HG03442 (cell line): ENCODE results near the gene SCGB1A1.

ENCODE experiments used
- ATAC-seq: cut with Tn5 transposase; IDR thresholded peaks from one replicate; pipeline ENCODE4 v1.9.1; 2021; ENCODE audit warnings: mild to moderate bottlenecking, moderate library complexity; ENCODE audit not compliant: unreplicated experiment

The SCGB1A1 gene

DNA sequence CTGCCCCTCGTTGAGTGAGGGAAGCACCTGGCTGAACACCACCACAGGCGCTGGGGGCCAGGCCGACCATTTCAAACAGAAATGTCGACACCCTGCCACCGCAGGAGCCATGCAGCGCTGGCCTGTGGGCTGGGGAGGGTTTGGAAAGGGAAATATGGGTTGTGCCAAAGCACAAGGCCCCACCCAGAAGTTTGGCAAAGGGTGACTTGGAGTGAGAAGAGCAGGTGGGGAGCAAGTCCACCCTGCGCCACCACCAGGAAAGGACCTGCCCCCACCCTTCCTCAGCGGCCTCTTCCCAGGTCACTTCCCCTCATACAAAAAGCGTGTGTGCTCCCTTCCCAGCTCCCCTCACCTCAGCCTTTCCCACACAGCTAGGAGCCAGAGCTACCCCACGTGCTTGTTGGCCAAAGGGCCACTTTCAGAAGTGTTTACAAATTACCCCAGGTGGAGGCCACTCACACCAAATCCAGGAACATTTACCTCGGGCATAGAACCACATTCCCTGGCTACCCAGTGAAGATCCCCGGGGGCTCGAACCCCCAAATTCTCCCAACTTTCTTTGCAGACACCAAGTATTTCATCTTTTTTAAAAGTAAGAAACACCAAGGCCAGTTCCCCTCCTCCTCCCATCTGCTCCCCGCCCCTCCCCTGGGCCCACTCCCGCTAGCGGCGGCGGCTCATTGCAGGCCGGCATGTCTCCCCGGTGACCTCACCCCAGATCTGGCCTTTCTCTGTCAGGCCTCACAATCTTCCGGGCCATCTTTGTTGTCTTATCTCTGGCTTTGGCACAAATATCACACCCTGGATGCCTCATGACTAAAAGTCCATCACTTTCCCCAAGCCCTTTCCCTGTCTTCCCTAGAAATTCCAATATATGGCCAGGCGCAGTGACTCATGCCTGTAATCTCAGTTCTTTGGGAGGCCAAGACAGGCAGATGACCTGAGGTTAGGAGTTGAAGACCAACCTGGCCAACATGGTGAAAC, 20.5 kb upstream of the SCGB1A1 start:
- no peak for ATAC-seq

DNA sequence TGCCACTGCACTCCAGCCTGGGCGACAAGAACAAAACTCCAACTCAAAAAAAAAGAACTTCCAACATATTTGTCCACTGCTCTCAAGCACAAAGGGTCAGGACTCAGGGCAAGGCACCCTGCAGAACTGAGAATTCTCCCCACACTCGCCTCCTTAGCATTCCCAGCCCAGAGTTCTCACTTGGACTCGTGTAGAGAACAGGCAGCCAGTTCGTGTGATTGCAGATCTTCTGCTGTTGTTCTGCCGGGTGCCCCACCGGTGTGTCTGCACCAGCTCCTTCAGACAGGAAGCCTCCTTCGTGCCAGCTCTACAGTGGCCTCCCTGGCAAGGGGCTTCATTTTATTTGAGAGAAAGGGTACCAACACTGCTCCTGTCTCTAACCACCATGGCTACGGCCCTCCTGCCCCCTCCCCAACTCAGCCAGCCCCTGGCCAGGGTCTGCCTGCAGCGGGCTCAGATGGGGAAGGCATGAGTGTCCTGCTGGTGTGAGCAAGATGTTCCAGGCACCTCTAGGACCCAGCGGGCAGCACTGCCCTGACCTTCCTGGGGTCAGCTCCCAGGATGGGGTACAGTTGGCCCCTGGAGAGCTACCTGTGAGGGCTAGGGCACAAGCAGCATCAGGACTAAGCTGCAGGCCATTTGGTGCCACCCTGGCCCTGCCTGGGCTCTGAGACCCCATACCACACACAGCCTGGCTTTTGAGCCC, 19.5 kb upstream of the SCGB1A1 start:
- no peak for ATAC-seq

- ATAC-seq = no peak
These were observed 19.0 kb upstream of the SCGB1A1 start for GRCh38 chr11:62399878-62400266.

DNA sequence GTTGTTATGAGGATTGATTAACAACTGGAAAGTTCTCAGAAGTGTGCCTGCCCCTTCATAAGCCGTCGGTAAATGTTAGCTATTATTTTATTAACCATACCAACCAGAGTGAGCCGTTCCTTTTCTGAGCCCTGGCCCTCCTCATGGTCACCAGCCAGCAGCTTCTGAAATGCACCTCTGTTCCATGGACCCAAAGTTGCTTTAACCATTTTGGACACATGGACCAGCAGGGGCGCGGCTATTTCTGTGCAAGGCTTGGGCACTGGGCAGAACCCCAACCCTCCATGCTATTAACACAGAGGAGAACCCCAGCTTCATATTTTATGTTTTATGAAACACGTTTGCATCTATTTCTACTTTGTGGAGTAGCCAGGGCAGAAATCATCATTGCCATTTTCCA, 18.6 kb upstream of the SCGB1A1 start:
- ATAC-seq = no peak

- ATAC-seq = no peak
These were observed 18.1 kb upstream of the SCGB1A1 start for GRCh38 chr11:62400760-62401159.

- no peak for ATAC-seq
These were observed 17.5 kb upstream of the SCGB1A1 start for GRCh38 chr11:62401356-62401755.

DNA sequence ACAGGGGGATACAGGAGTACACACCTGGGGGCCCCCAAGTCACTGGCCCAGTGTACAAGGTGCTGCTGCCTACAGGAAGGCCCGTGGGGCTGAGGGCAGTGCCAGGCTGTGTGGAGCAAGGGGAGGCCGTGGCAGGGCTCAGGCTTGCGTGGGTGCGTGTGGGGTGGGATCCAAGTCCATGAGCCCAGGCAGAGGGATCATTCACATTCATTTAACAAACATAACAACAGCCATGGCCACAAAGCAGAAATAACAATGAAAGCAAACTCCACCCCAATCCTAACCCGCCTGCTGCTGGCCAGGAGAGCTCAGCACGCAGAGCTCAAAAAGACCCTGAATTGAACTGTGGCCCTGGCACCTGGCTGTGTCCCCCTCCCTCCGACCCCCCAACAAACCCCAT, 17.0 kb upstream of the SCGB1A1 start:
- ATAC-seq = no peak

GRCh38 chr11:62402226-62402959, 16.4 kb upstream of the SCGB1A1 start:
- ATAC-seq = no peak

DNA sequence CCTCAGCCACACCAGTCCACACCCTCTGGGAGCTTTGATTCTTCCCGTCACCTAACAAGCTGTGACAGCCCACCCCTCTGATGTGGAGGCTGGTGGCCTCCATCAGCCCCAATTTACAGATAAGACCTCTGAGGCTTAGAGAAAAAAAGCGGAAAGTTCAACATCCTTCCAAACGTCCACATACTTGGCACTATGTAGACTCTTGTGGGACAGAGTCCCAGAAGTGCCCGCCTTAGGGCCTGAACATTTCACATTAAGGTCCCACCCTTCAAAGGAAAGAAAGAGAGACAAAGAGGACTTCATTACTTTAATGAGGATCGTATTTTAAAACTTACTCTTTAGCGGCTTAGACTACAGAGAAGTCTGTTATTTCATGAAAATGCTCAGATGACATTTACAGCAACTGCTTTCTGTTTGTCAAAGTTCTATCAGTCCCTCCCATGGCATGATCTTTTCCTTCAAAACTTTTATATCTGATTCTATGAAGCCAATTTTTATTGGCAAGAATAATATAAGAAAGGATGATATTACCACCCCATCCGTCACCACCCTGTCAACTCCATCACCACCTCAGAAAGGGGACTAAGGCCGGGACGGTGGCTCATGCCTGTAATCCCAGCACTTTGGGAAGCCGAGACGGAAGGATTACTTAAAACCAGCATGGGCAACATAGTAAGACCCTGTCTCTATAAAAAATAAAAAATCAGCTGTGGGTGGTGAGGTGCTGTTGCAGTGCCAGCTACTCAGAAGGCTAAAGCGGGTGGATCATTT, 15.7 kb upstream of the SCGB1A1 start:
- ATAC-seq = no peak

- ATAC-seq = no peak
These were observed 14.4 kb upstream of the SCGB1A1 start for GRCh38 chr11:62404435-62404834.

DNA sequence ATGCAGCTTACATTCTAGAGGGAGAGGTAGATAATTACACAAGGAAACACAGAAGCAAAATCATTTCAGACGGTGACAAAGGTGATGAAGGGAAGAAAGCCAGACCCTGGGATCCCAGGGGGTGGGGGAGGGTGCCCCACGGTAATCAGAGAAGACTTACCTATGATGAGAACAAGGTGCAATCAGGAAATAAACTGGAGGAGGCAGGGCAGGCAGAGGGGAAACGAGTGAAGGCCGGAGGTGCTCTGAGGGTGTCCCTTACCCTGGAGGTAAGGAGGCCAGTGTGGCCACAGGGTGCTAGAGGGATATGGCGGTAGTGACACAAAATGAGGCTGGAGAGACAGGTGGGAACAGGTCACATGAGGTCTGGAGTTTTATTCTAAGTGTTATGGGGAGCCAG, 13.9 kb upstream of the SCGB1A1 start:
- no peak for ATAC-seq

DNA sequence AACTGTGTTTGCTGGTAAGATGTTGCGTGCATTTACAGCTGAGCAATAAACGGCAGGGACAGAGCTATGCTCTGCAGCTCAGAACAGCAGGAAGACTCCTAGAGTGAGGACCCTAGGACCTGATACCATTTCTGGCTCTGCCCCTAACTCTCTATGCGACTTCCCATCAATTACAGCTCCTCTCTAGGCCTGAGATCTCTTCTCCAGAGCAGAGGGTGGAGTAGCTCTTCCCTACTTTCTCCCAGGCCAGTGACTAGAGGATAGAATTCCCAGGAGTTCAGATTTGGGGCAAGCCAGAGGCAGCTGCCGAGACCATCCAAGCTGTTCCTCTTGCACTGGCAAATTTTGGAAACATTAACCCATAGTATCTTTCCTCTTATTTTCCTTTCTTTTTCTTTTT, 12.8 kb upstream of the SCGB1A1 start:
- ATAC-seq = no peak

GRCh38 chr11:62409831-62410230, 9.0 kb upstream of the SCGB1A1 start:
- no peak for ATAC-seq

DNA sequence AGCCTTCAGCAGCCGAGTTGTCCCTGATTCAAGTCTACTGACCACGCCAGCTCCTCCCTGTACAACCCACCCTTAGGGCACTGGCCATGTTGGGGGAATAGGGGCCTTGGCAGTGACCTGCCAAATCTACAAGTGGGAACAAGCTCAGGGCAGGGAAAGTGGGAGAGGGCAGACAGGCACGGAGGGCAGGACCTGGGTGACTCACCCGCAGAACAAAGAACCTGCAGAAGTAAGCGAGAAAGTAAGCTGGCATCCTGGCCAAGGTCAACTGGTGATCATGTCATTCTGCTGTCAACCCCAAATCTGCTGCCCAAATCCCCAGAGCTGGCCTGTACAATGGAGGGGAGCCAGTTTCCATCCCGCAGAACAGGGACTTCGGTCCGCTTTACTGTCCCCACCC, 7.9 kb upstream of the SCGB1A1 start:
- ATAC-seq = no peak

DNA sequence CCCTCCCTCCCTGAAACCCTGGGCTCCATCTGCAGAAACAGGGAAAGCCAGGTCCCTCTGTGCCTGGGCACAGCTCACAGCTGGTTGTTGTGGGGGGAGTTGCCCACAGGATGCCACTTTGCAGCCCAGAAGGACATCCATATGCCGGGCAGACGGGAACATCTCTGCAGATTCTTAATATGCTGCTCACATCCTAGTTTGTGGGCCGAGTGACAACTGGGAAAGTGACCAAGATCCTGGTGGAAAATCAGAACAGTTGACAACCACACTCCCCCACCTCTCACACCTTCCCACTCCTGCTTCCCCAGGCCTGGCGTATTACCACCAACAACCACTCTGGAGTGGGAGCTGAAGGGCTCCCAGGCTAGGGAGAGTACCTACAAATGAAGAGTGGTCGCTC, 7.3 kb upstream of the SCGB1A1 start:
- no peak for ATAC-seq

- ATAC-seq = no peak
These were observed 5.7 kb upstream of the SCGB1A1 start for GRCh38 chr11:62413060-62413696.

- ATAC-seq = no peak
These were observed 2.2 kb upstream of the SCGB1A1 start for GRCh38 chr11:62416596-62416995.

- ATAC-seq = no peak
These were observed 697 bp upstream of the SCGB1A1 start for GRCh38 chr11:62418136-62418535.

GRCh38 chr11:62419314-62419929, 589 bp downstream of the SCGB1A1 start:
- ATAC-seq = no peak

DNA sequence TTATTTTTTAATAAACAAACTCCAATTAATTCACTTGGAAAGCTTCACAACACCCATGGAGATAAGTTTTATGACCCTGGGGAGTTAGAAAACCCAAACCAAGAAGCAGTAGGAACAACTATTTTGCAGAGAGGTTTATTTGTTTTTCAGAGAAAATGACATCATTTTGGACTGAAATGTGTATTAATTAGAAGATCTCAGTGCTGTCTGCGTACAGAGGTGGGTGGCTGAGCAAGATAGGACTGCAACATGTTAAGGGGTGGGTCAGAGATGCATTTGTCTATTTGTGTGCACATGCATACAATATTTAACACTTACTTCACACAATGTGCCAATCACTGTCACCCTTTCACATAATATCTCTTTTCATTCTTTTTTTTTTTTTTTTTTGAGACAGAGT, 1.1 kb downstream of the SCGB1A1 start:
- ATAC-seq = no peak
